HCT116 (cell line): ENCODE data around the gene KRTAP8-1.

ENCODE experiments used
- CTCF ChIP-seq, 3 experiments: fragments of 200-600 bp in 1 of 3; sonication (generic) in 1 of 3; IDR thresholded peaks in 2 of 3; conservative IDR thresholded peaks in 1 of 3; 2 replicates each; pipeline ENCODE4 v1.5.1; 2012 to 2017; ENCODE audit warnings: low read depth in 2 of 3, low read length in 2 of 3, antibody characterized with exemption in 1 of 3, borderline replicate concordance in 1 of 3, control low read depth in 1 of 3, mild to moderate bottlenecking in 1 of 3, mixed read lengths in 1 of 3, mixed run types in 1 of 3, moderate library complexity in 1 of 3; ENCODE audit not compliant: insufficient read depth in 1 of 3
- EGR1 ChIP-seq: IDR thresholded peaks from 2 replicates; pipeline ENCODE4 v1.6.1; 2012; ENCODE audit warnings: low read depth
- ELF1 ChIP-seq: IDR thresholded peaks from 2 replicates; pipeline ENCODE4 v1.6.1; 2012; ENCODE audit warnings: low read depth, borderline replicate concordance
- EZH2 ChIP-seq: fragments of 200-600 bp; sonication (generic); IDR thresholded peaks from 2 replicates; pipeline ENCODE4 v1.6.1; 2017; ENCODE audit warnings: antibody characterized with exemption, mixed run types
- EZH2phosphoT487 ChIP-seq: fragments of 200-600 bp; IDR thresholded peaks from 2 replicates; pipeline ENCODE4 v1.6.1; 2018; ENCODE audit warnings: antibody characterized with exemption, borderline replicate concordance
- FOSL1 ChIP-seq: IDR thresholded peaks from 2 replicates; pipeline ENCODE4 v1.6.1; 2012; ENCODE audit warnings: low read depth
- MAX ChIP-seq: IDR thresholded peaks from 2 replicates; pipeline ENCODE4 v1.6.1; 2012
- POLR2A ChIP-seq: IDR thresholded peaks from 2 replicates; pipeline ENCODE4 v1.7.0; 2011; ENCODE audit warnings: borderline replicate concordance; ENCODE audit not compliant: insufficient read depth, insufficient read length; ENCODE audit errors: extremely low read depth
- POLR2AphosphoS5 ChIP-seq: IDR thresholded peaks from 2 replicates; pipeline ENCODE4 v1.6.1; 2011; ENCODE audit warnings: mild to moderate bottlenecking, low read depth, low read length, moderate library complexity
- SIN3A ChIP-seq: IDR thresholded peaks from 2 replicates; pipeline ENCODE4 v1.6.1; 2012; ENCODE audit warnings: low read depth
- YY1 ChIP-seq: IDR thresholded peaks from 2 replicates; pipeline ENCODE4 v1.6.1; 2011; ENCODE audit warnings: low read length, low read depth, moderate library complexity, mild to moderate bottlenecking; ENCODE audit not compliant: insufficient replicate concordance; ENCODE audit errors: extremely low read depth
- ZNF274 ChIP-seq: fragments of 200-500 bp; sonication (Bioruptor generic); IDR thresholded peaks from 2 replicates; pipeline ENCODE4 v1.6.1; 2014; ENCODE audit warnings: mild to moderate bottlenecking, low read depth, low read length, inconsistent platforms
- TF ChIP-seq, protein P1 (sequence below): IDR thresholded peaks from 2 replicates; pipeline ENCODE4 v1.6.1; 2012; ENCODE audit warnings: low read depth
- TF ChIP-seq, protein P2 (sequence below): IDR thresholded peaks from 2 replicates; pipeline ENCODE4 v1.6.1; 2012

DNA sequence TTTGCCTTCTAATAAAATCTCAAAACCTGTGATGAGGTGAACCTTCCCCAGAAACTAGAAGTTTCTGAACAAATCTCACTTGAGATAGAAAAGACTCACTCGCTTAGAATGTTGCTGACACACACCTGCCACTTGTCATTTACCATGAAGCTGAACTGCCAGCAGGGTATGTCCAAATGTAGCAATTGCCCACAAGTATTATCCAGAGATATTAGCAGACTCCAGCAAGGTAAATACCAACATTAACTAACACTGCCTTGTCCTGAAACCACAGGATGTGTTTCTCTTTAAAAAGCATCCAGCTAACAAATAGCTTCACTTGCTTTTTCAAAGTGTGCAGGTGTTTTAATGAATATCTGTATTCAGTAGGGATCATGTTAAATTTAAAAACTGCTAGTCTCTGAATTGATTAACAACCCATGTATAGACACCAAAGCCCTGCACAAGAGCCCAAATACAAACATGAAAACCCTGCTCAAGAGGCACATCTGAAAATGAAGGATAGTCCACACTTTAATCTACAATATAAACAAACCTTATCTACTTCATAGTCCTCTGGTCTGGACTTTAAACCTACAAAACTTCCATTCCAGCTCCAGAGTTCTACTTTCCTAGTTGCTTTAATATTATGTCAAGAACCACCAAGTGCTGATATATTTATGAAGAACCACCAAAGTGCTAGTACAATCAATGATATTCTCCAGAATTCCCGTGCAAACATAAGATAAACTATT, 19.3 kb downstream of the KRTAP8-1 start:
- TF ChIP-seq EGR1: no peak
- TF ChIP-seq CTCF (IDR thresholded peaks at IDR 0.05 in 2 of 3, conservative IDR thresholded peaks at IDR 0.05 in 1 of 3; ENCODE audit: borderline replicate concordance in 1 of 3, insufficient read depth in 1 of 3, low read depth in 2 of 3, low read length in 2 of 3): no peak
- TF ChIP-seq EZH2: no peak
- TF ChIP-seq ELF1: no peak
- TF ChIP-seq YY1: no peak
- TF ChIP-seq EZH2phosphoT487: no peak
- no peak for TF ChIP-seq POLR2AphosphoS5
- TF ChIP-seq ZNF274: no peak
- TF ChIP-seq, protein P1, sequence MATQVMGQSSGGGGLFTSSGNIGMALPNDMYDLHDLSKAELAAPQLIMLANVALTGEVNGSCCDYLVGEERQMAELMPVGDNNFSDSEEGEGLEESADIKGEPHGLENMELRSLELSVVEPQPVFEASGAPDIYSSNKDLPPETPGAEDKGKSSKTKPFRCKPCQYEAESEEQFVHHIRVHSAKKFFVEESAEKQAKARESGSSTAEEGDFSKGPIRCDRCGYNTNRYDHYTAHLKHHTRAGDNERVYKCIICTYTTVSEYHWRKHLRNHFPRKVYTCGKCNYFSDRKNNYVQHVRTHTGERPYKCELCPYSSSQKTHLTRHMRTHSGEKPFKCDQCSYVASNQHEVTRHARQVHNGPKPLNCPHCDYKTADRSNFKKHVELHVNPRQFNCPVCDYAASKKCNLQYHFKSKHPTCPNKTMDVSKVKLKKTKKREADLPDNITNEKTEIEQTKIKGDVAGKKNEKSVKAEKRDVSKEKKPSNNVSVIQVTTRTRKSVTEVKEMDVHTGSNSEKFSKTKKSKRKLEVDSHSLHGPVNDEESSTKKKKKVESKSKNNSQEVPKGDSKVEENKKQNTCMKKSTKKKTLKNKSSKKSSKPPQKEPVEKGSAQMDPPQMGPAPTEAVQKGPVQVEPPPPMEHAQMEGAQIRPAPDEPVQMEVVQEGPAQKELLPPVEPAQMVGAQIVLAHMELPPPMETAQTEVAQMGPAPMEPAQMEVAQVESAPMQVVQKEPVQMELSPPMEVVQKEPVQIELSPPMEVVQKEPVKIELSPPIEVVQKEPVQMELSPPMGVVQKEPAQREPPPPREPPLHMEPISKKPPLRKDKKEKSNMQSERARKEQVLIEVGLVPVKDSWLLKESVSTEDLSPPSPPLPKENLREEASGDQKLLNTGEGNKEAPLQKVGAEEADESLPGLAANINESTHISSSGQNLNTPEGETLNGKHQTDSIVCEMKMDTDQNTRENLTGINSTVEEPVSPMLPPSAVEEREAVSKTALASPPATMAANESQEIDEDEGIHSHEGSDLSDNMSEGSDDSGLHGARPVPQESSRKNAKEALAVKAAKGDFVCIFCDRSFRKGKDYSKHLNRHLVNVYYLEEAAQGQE: no peak
- TF ChIP-seq POLR2A: no peak
- no peak for TF ChIP-seq SIN3A
- TF ChIP-seq MAX: no peak
- TF ChIP-seq FOSL1: no peak
- TF ChIP-seq, protein P2, sequence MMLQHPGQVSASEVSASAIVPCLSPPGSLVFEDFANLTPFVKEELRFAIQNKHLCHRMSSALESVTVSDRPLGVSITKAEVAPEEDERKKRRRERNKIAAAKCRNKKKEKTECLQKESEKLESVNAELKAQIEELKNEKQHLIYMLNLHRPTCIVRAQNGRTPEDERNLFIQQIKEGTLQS: no peak
